ENCODE measurements around the gene QPCTL.
"Not testable (repeated sequence)": the region's sequence is repeated elsewhere in the genome, so short reads cannot be mapped to it uniquely, and the experiment has no call there.

Gene QPCTL

DNA sequence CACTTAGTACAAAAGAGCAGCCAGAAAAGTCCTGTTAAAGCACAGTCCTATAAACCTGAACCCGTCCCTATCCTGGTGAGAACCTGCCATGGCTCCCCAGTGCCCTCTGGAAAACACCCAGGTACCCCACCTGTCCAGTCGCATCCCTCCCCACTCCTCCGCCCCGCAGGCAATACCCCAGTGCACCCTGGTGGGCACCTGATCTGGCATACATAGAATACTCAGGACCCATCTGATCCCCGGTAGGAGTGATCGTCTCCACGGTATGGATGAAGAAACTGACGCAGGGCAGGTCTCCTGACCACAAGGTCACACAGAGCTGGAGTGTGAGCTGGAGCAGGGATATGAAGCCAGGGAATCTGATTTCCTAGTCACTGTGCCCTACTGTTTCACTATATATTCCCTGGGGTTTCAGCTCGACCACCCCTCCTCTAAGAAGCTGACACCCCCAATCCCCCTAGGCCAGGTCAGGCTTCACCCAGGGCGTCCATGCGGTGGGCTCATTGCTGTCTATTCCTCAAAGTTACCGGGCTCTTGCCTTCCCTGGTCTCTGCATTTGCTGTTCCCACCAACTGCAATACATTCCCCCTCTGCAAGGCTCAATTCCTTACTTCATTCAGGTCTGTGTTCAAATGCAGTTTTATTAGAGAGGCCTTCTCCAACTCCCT lies 25.7 kb downstream of the QPCTL start:
- no peak for DNase-seq

DNA sequence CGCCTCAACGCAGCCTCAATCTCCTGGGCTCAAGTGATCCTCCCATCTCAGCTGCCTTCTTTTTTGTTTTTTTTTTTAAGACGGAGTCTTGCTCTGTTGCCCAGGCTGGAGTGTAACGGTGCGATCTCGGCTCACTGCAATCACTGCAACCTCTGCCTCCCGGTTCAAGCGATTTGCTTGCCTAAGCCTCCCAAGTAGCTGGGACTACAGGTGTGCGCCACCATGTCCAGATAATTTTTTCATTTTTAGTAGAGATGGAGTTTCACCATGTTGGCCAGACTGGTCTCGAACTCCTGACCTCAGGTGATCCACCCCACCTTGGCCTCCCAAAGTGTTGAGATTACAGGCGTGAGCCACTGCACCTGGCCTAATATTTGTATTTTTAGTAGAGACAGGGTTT lies 27.6 kb downstream of the QPCTL start:
- not testable (repeated sequence) for DNase-seq

DNA sequence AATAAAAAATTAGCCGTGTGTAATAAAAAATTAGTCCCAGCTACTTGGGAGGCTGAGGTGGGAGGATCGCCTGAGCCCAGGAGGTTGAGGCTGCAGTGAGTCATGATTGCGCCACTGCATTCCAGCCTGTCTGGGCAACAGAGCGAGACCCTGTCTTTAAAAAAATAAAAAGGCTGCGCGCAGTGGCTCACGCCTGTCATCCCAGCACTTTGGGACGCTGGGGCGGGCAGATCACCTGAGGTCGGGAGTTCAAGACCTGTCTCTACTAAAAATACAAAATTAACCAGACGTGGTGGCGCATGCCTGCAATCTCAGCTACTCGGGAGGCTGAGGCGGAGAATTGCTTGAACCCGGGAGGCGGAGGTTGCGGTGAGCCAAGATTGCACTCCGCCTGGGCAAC lies 36.2 kb downstream of the QPCTL start:
- not testable (repeated sequence) for DNase-seq

DNA sequence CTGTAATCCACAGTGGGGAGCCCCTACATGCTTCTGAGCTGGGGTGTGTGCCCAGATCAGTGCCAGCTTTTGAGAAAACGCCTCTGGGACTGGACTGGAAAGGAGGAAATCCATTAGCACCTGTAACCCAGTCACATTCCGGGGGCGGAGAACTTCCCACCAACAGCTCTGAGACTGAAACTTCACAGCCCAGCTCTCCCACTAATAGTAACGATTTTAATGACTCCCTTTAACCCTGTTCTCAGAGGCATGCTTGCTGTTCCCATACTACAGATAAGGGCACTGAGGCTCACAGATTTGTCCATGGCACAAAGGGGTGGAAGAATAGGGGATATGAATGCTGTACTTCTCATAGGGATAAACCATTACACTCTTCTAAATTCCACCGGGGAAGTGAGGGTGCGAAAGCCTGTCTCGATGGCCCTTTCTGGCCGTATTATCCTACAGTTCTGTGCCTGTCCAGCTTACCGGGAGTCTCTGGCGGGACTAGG lies 37.4 kb downstream of the QPCTL start:
- no peak for DNase-seq

DNA sequence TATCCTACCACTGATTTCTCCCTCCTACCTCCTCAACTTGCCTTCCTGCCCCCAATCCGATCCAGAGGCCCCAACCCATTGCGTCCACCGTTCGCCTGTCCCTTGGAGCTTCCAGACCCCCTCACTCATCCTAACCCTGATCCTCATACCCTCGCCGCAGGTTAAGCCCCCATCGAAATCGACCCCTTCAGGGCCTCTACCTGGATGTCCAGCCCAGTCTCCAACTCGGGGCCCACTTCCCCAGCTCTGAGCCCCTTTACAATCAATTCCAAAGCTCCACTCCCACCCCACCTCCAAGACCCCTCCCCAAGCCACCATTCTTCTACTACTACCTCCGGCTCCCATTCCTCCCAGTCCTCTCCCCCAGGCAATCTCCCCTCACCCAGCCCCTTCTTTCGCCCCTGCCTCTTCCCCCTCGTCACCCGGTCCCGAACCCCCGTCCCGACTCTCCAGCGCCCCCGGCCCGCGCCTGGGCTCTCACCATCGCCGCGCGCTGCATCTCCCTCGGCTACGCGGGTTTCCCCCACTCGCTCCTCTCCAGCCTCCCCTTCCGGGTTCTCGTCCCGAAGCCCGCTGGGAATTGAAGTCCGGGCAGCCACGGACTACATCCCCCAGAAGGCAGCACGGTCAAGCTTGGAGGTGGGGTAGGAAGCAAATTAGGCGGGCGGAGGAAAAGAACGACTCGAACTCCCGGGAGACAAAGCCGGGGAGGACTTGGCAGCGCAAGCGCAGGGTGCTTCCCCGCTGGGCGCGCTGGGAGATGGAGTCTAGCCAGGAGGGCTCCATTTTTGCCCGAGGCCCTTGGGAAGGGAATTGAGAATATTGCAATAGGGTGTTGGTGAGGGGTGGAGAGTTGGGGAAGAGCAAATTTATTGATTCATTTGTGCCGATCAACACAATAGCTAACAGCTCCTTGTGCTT lies 38.2 kb downstream of the QPCTL start, which contains the start of gene FBXO46:
FBXO46 (minus strand) TSS at position 529 of the 921 bp plus-strand sequence. CDS start 17,401 bp downstream, outside the sequence.
- peak; percentile 82 to 93 for DNase-seq

DNA sequence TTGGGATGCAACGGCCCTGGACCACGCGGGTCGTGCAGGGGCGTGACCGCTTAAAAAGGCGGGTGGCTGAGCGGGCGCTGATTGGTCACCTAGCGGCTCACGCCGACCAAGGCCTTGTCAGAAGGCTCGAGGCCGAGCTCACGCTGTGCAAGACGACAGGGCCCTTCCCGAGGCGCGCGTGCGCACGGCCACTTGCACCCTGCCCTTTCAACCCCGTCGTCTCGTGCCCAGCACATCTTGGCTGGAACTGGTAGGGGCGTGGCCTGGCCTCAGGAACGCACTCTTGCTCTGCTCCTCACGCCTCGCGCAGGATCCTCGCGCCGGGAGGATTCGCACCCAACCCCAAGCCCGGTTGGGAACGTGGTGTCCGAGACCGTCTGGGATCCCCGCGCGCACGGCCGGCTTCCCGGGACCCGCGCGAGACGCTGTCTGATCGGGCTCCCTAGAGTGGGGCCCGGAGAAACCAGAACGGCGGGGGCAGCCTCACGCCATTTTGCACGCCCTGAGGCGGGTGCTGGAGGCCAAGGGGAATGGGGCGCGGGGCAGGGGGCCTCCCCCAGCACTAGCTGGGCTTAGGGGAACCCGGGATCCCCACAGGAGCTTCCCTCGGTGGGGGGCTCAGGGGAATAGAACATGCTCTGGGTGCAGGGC lies 40.8 kb downstream of the QPCTL start, which contains the start of gene MEIOSIN:
MEIOSIN (plus strand) TSS at position 280 of the 651 bp plus-strand sequence. CDS start 1,938 bp downstream, outside the sequence.
- no peak for DNase-seq

DNA sequence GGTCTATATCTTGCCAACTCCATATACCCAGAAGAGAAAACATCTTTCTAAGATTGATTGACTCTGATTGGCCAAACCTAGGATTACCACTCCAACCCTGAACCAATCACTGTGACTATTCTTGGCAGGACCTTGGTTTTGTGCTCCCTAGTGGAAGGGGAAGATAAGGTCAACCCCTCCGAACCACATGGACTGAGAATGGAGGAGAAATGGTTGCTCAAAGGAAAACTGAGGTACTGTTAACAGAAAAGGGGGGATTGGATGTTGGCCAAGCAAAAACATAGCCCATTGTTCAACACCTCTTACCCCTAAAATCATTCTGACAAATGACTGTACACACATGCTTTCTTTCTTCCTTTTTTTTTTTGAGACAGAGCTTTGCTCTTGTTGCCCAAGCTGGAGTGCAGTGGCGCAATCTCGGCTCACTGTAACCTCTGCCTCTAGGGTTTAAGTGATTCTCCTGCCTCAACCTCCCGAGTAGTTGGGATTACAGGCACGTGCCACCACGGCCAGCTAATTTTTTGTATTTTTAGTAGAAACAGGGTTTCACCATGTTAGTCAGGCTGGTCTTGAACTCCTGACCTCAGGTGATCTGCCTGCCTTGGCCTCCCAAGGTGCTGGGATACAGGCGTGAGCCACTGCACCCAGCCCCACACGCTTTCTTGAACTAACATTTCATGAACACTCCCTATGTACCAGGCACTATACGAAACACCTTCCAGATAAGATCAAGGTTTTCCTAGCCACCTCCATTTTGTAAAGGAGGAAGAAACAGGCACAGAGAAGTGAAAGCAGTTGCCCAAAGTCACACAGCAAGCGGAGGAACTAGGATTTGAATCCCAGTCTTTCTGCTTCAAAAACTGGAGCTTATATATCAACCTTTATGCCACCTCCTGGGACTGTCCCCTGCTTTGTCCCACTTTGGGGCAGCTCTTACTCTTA lies 47.3 kb downstream of the QPCTL start:
- DNase-seq: no peak

DNA sequence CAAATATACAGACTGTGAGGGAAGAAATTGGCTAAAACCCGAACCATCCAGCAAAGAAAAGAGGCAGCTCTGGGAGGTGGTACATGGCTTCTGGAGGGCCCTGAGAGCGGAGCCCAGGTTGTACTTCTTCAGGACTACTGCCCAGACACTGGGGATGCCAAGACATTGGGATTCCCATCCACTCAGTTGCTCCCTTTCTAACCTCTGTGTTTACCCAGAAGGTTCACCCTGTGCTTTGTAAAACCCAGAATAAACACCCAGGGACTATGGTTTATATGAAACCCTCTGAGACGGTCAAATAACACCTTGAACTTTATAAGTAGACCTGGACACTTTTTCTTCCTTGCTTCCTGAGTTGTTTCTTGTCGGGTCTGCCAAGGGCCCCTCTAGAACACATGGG lies 50.5 kb downstream of the QPCTL start:
- DNase-seq: no peak

DNA sequence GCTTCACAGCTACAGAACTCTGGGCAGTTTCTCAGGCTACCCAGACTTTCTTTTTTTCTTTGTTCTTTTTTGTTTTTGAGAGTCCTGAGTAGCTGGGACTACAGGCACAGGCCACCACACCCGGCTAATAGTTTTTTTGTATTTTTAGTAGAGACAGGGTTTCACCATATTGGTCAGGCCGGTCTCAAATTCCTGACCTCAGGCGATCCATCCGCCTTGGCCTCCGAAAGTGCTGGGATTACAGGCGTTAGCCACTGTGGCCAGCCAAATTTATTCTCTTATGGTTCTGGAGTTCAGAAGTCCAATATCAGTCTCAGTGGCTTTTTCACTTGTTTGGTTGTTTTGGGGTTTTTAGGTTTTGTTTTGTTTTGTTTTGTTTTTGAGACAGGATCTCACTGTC lies 53.1 kb downstream of the QPCTL start:
- DNase-seq: no peak

DNA sequence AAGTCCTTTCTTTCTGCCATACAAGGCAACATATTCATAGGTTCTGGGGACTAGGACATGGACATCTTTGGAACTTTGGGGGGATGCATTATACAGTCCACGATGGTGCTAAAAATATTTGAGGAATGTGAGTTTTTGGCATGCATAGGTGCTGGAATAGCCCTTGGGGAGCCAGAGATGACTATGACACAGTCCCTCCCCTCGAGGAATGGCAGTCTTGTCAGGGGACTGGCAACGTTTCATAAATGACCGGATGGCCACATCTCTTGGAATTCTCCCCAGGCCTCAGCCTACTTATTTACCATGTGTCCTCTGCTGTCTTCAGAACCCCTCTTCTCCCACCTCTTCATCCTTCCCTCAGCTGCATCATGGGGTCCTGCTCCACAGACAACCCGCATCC lies 54.4 kb downstream of the QPCTL start:
- DNase-seq: no peak

DNA sequence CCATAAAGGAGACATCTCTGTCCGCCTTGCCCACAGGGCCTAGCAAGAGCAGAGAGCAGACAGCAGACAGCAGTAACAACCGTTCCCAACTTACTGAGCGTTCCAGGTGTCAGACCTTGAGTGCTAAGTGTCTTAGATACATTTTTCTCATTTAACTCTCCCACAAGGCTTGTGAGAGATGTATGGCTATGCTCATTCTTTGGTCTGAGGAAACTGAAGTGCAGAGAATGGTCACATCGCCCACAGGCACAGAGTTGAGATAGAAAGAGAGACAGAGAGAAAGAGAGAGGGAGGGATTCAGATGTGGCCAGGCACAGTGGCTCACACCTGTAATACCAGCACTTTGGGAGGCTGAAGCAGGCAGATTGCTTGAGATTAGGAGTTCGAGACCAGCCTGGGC lies 55.0 kb downstream of the QPCTL start:
- no peak for DNase-seq

DNA sequence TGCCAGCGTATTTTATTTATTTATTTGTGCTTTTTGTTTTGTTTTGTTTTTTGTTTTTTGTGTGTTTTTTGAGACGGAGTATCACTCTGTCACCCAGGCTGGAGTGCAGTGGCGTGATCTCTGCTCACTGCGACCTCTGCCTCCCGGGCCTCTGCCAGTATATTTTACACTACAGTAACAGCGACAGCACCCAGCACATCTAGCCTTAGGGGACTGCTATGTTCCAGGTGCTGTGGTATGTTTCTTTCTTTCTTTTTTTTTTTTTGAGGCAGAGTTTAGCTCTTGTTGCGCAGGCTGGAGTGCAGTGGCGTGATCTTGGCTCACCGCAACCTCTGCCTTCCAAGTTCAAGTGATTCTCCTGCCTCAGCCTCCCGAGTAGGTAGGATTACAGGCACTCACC lies 59.0 kb downstream of the QPCTL start:
- DNase-seq: not testable (repeated sequence)

DNA sequence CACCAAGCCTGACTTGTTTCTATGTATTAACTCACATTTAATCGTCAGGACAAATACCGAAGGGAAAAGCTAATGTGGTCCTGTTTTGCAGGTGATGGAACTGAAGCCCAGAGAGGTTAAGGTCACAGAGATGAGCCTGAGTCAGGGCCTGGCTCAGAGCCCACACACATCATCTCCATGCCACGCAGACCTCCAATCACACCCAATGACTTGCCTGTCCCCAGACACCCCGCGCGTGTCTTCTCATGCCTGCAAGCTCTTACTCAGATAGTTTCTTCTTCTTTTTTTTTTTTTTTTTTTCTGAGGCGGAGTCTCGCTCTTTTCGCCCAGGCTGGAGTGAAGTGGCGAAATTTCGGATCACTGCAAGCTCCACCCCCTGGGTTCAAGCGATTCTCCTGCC lies 60.2 kb downstream of the QPCTL start:
- no peak for DNase-seq

DNA sequence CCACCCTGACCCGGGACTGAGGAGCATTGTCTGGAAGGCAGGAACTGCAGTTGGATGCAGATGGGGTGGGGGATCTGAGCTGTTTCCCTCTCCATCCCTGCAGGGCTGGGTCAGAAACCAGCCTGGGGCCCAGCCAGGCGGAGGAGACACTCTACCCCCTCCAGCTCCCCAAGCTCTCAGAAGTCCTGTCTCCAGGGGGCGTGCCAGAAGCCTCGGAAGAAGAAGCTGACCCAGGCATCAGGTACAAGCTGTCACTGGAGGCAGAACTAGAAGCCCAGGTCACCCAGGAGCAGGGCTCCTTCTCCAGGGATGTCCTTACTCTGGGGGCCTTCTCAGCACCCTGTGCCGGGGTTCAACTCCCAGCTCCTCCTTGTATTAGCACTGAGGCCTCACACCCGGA lies 61.1 kb downstream of the QPCTL start:
- no peak for DNase-seq

Data from cerebellar nuclear complex (tissue), 1 donor.